ENCODE measurements around the gene TMEM131.
A peak's percentile ranks its signal among the peaks of the same experiment; 100 is the strongest.

The TMEM131 gene

DNA sequence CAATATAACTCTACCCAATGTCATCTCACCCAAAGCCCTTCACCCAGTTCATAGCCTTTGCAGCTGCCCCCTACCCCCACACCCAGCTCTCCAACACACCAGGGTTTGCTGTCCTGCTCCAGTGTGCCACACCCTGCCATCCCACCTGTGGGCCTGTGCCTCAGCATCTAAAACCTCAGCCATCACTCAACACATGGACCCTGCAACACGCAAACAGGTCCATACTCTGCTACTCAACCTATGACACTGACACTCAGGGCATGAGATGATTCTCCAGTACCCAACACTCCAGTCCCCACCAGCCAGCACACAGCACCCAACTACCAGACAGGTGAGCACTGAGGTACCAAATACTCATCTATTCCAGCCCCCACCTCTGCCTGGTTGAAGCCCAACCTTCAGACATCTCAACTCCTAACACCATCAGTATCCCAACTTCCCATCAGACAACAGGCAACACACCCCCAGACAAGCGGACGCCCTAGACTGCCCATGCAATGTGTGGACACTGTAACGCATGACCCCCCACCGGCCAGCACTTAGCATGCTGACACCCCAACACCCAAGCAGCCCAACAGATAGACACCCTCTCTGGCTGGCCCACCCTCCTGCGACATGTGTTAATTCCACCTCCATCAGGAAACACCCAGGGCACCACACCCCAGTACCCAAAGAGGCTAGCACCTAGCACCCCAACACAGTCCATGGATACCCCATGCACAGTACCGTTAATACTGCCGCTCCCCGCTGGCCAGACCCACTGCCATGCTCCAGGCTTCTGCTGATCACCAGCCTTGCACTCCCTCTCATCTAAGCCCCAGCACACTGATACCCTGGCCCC lies 257.3 kb downstream of the TMEM131 start:
- no peak for DNase-seq (ENCODE audit: low spot score)

DNA sequence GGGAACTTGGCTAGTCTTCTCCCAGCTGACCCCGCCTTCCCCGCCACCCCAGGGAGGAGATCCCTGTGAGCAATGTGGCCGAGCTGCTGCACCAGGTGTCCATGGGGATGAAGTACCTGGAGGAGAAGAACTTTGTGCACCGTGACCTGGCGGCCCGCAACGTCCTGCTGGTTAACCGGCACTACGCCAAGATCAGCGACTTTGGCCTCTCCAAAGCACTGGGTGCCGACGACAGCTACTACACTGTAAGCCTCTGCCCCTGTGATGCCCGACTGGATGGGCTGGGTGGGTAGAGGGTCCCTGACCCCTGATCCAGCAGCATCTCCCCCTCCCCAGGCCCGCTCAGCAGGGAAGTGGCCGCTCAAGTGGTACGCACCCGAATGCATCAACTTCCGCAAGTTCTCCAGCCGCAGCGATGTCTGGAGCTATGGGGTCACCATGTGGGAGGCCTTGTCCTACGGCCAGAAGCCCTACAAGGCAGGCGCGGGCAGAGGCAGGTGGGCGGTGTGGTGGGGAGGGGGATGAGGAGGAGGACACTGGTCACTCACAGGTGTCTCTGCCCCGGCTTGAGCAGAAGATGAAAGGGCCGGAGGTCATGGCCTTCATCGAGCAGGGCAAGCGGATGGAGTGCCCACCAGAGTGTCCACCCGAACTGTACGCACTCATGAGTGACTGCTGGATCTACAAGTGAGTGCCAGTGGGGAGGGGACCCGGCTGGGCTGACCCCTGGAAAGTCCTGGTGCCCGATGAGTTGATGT lies 258.1 kb downstream of the TMEM131 start:
- DNase-seq (ENCODE audit: low spot score): no peak

DNA sequence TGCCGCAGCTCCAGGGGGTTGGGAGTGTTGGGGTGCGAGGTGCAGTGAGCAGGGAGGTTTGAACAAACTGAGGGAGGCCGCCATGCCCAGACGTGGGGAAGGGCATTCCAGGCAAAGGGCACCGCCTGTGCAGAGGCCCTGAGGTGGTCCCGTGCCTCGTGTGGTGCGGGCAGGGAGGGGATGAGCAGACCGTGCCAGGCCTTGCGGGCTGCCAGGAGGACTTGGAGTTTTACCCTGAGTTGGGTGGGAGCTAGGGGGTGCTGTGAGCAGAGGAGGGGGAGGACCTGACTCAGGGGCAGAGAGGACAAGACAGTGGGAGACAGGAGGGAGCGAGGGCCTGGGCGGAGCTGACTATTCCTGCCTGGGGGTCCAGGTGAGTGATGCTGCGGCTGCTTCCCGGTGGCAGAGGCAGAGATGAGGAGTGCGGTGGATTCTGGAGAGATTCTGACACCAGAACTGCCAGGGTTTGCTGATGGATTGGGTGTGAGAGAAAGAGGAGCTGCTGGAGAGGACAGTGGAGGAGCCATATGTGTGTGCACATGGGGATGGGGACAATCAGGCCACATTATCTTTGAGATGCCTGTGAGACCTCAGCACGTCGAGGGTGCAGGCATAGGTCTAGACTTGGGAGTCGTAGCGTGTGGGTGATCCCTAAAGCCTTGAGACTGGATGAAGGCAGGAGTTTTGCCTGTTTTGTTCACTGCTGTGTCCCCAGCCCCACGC lies 259.0 kb downstream of the TMEM131 start:
- DNase-seq (ENCODE audit: low spot score): no peak

DNA sequence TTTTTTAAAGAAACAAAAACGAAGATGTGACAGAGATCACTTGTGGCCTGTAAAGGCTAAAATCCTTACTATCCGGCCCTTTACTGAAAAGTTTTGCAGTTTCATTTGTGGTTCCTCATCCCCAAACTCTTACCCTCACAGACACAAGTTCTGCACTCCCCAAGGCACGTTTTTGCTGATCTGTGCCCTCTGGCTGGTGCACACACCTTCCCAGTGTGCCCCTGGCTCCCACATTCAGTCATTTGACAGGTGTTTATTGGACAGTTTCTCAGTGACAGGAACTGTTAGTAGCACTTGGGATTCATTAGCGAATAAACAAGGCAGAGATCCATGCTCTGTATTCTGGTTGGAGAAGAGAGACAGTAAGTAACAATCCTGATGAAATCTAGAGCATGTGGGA lies 259.6 kb downstream of the TMEM131 start:
- DNase-seq (ENCODE audit: low spot score): no peak

DNA sequence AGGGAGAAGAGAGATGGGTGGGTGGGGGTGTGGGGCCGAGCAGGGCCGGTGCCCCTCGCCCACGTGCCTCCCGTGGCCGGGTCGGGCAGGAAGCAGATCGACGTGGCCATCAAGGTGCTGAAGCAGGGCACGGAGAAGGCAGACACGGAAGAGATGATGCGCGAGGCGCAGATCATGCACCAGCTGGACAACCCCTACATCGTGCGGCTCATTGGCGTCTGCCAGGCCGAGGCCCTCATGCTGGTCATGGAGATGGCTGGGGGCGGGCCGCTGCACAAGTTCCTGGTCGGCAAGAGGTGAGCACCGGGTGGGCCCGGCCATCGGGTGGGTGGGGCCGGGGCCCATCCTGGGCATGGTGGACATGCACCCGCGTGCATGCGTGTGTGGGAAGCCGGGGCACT lies 260.6 kb downstream of the TMEM131 start:
- DNase-seq (ENCODE audit: low spot score): no peak

DNA sequence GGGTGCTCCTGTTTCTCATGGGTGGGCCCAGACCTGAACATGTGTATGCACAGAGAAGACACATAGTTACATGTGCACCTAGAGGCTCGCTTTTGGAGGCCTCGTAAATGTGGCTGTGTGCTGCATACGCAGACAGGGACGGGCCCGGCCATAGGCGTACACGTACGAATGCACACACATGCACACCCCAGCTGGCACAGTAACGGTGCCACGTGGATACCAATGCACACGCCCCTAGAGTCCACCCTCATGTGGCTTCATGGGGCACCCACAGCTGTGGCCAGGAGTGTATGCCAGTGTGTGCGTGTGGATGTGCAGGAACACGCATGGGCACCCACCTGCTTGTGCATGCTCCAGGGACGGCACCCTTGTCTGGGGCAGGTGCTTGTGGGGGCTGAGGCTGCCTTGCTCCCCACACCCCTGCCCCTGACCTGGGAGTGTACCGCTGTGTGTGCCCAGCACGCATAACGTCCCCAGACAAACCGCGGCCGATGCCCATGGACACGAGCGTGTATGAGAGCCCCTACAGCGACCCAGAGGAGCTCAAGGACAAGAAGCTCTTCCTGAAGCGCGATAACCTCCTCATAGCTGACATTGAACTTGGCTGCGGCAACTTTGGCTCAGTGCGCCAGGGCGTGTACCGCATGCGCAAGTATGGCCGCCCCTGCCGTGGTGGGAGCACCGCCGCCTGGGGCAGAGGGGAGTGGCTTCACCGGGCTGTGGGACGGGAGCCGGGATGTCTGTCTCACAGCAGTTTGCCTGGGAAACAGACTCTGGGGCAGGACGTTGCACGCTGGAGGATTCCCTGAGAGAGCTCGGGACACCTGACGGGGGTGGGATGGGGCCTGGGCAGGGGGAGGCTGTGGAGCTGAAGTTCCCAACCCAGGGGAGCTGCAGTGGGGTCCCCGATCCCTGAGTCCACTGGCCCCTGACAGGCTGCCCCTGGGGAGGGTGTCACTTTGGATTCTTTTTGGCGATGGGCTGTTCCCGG lies 261.4 kb downstream of the TMEM131 start:
- no peak for DNase-seq (ENCODE audit: low spot score)

DNA sequence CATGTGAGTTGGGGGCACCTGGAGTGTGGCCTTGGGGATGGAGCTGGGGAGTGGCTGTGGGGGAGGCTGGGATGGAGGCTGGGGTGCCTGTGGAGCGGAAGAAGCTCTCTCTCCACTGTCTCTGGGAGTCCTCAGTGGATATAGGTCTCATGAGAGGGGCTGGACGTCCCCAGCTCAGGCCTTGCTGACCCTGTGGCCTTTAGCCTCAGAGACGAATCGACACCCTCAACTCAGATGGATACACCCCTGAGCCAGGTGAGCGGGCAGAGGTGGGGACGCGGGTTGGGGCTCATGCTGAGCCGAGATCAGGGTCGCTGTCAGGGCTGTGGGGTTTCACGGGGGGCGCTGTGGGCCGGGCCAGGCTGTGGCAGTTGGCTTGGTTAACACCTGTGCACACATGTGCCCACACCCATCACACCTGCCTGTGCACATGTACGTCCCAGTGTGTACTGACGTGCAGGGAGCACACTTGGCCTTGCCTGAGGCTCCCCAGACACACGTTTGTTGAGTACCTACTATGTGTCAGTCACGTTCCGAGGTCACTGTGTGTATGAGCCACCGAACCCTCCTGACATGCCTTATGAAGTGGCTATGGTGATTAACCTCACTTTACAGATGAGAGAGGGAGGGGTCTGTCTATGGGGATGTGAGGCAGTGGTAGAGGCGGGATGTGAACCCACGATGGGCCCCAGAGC lies 262.3 kb downstream of the TMEM131 start:
- DNase-seq (ENCODE audit: low spot score): no peak

DNA sequence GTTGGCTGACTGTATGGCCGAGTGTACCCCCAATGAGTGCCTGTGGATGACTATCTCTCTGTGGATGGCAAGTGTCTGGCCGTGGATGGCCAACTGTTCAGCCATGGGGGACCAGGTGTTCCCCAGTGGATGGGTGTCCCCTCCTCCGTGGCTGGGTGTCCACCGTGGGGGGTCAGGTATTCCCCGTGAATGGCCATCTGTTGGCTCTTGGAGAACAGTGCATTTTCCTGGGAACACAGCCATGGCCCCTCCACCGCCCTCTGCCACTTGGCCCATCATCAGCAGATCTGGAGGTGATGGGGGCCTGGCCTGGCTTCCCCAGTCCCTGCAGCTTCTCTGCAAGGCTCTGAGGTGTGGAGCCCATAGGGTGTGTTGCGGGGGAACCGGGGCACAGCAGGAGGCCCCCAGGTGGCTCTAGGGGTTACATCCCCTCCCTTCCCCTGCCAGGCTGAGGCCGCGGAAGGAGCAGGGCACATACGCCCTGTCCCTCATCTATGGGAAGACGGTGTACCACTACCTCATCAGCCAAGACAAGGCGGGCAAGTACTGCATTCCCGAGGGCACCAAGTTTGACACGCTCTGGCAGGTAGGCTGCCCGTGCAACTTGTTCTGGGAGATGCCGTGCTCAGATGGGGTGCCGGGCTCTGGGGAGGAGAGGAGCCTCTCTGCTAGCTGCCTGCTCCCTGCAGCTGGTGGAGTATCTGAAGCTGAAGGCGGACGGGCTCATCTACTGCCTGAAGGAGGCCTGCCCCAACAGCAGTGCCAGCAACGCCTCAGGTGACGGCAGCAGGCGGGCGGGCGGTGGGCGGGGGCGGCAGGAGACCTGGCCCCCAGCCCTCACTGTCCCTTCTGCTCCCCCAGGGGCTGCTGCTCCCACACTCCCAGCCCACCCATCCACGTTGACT lies 263.1 kb downstream of the TMEM131 start:
- DNase-seq (ENCODE audit: low spot score): no peak

DNA sequence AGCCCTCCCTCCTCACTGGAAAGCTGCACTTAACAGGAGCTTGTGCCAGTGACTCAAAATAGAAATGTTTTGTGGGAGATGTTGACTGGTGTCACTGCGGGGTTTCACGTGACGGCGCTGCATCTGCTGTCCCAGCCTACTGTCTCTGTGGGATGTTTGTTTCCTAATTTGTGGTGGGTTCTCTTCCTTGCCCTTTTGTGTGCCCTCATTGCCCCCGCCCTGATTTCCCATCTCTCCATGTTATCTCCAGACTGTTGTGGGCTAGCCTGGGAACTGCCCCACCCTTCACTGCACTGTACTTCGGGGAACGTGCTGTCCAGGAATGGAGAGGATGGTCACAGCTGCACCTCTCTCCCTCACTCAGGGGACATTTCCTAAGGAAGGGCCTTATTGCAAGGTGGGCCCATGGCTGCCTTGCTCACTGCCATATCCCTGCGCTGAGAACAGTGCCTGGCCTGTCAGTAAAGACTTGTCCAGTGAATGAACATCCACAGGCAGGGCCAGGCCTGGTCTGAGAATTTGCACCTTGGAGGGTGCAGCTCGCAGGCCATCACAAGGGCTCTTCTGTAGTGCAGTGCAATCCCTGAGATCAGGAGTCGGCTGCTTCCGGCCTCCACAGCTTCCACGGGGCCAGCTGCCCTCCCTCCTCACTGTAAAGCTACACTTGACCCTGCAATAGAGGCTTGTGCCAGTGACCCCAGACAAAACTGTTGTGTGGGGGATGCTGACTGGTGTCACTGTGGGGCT lies 264.3 kb downstream of the TMEM131 start:
- no peak for DNase-seq (ENCODE audit: low spot score)

DNA sequence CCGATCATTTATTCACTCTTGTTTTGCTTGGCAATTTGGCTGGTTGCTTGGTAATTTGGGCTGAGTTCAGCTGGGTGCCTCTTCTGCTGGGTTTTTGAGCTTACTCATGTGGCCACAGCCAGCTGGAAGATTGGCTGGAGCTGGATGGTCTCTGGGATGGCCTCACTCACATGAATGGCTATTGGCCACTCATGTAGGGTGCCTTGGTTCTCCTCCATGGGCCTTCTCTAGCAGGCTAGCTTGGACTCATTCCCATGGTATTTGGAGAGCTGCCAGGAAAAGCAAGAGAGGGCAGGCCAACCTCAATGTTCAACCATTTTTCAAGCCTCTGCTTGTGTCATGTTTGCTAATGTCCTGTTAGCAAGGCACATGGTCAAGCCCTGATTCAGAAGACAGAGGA lies 265.5 kb downstream of the TMEM131 start:
- peak; percentile 87 for DNase-seq (ENCODE audit: low spot score)

DNA sequence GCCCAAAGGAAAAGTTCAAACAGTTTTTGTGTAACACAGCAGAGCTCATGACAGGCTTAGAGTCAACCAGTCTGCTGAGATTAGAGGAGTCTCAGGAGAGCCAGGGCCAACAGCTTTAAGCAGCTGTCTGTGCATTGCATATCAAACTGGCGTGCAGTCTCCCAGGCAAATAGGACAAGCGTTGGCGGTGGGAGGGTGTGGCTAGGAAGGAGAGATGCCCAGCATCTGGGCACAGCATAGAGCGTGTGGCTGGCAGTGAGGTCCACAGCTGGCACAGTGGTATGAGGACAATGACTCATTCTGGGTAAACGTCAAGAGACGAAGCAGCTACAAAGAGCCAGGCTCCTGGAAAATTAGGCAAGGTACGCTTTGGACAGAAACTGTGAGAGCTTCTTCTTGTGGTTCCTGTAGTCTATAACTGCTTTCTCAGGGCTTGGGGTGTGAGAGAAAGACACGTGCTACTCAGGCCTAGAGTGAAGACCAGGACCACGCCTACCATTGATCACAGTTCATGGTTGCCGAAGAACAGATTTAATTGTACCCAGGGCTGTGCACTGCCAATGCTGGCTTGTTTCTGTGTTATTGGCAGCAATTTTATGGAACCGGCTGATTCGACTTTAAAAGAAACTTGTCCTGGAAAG lies 267.5 kb downstream of the TMEM131 start:
- DNase-seq (ENCODE audit: low spot score): no peak

DNA sequence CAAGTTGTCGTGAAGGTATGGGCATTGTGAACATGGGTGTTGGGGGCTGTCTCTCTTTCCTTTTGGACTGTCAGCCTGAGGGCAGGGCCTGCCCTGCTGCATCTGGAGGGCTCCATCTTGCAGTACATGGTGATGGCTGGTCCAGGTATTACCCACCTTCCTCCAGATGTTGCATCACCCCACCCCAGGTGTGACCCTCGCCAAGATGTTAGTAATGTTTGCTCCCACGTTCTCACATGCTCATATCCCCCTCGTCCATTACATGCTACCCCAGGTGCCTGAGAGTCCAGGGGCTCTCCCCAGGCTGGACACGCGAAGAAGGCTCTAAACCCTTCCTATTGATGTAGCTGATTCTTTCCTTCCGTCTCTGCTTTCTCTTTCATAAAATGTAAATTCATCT lies 268.5 kb downstream of the TMEM131 start:
- DNase-seq (ENCODE audit: low spot score): no peak

DNA sequence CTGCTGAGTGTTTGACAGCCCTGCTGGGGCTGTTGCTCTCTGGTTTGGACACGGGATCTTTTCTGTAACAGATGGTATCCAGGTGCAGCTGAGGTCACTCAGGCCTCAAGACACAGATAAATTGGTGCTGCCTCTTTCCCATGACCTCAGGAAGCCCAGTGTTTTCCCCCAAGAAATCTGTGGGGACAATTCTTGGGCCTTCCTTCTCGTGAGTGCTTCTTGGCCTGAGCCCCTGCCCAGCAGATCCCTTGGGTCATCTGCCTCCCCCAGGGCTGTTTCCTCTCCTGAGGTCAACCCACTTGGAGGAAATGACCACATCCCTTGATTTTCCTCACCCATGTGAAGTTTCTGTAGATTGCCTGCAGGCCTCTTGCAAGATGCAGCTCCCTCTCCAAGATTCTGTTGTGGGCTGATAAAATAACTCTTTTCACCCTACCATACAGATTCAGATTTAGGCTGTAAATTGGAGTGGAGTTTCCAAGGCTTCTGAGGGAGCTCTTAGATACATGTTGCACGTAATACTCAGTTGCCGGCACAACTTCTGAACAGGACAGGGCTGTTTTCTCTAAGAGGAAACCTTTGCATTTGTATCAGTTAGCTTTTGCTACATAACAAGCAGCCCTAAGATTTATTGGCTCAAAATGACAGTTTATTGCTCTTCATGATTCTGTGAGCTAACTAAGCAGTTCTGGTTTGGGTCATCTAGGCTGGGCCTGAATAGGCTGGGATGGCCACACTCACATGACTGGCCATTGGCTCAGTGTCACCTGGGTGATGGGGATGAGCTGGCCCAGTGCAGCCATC lies 269.3 kb downstream of the TMEM131 start:
- DNase-seq (ENCODE audit: low spot score): no peak

DNA sequence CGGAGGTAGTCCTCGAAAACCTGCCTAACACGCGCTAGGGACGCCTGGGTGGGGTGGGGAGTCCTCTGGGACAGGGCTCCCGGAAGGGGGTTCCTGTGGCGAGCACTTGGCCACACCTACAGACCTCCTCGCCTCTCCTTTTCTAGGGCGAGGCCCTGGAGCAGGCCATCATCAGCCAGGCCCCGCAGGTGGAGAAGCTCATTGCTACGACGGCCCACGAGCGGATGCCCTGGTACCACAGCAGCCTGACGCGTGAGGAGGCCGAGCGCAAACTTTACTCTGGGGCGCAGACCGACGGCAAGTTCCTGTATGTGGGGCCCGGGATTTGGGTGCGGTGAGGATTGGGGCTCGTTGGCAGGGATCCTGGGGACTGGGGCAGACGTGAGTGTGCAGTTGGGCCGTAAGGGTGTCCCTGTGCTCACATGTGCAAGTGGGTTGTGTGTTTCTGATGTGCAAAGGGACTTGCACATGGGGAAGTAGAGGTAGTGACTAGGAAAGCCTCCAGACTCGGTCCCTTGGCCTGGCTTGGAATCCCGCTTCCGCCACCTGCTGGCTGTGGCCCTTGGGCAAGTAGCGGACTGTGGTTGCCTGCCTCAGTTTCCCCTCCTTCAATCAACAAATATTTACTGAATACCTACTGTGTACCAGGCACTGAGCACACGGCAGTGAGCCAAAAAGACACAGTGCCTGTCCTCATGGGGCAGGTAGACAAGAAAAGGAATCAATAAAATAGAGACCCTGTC lies 270.6 kb downstream of the TMEM131 start:
- DNase-seq (ENCODE audit: low spot score): no peak

DNA sequence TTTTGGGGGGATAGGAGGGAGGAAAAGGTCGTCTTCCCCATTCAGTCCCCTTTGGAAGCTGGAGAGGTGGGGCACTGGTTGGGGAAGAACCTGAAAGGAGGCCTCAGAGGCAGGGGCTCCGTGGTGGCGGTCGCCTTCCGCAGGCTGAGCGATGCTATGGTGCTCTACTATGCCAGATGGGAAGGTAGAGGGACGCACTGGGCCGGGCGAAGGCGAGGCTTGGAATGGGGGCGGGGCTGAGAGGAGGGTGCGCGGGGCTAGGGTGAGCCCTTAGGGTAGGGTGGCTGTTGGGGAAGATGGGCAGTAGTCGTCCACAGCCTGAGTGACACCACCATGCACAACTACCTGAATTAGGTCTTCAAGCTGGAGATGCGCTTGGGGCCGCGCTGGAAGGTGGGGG lies 271.2 kb downstream of the TMEM131 start:
- no peak for DNase-seq (ENCODE audit: low spot score)

DNA sequence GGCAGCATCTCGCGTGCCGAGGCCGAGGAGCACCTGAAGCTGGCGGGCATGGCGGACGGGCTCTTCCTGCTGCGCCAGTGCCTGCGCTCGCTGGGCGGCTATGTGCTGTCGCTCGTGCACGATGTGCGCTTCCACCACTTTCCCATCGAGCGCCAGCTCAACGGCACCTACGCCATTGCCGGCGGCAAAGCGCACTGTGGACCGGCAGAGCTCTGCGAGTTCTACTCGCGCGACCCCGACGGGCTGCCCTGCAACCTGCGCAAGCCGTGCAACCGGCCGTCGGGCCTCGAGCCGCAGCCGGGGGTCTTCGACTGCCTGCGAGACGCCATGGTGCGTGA lies 271.7 kb downstream of the TMEM131 start:
- no peak for DNase-seq (ENCODE audit: low spot score)
